WI38 (cell line): ENCODE measurements around the gene MFF.

ENCODE experiments used
- H3K4me3 ChIP-seq: 2 replicates; pipeline ENCODE4 v1.5.1; 2011; ENCODE audit warnings: low read depth, mild to moderate bottlenecking, control low read depth, low read length
- CTCF ChIP-seq: IDR thresholded peaks from 2 replicates; pipeline ENCODE4 v1.5.1; 2012; ENCODE audit warnings: low read depth, mild to moderate bottlenecking, control low read depth, low read length

Gene MFF

GRCh38 chr2:227366769-227367426, 41.8 kb downstream of the MFF start:
- TF ChIP-seq CTCF, result no peak
- no peak overlapping the region for H3K4me3 ChIP-seq

GRCh38 chr2:227367427-227367795, 42.4 kb downstream of the MFF start:
- TF ChIP-seq CTCF, result no peak
- H3K4me3 ChIP-seq, result no peak overlapping the region

GRCh38 chr2:227368574-227368973, 43.5 kb downstream of the MFF start:
- no peak for TF ChIP-seq CTCF
- H3K4me3 ChIP-seq, result no peak overlapping the region

- H3K4me3 ChIP-seq, result no peak overlapping the region
- TF ChIP-seq CTCF, result no peak
These were observed 45.0 kb downstream of the MFF start for GRCh38 chr2:227370092-227370491.

GRCh38 chr2:227370791-227371312, 45.8 kb downstream of the MFF start:
- TF ChIP-seq CTCF, result no peak
- H3K4me3 ChIP-seq, result peak overlapping the region; percentile 27

GRCh38 chr2:227373389-227373788, 48.3 kb downstream of the MFF start:
- no peak for TF ChIP-seq CTCF
- no peak overlapping the region for H3K4me3 ChIP-seq

- TF ChIP-seq CTCF, result no peak
- H3K4me3 ChIP-seq, result no peak overlapping the region
These were observed 49.1 kb downstream of the MFF start for GRCh38 chr2:227374158-227374557.
